Right lung (tissue), 5 donors: ENCODE measurements around the gene PAM16. TPM values are rescaled to one million over a fixed set of nuclear protein-coding genes. Genes with fewer than 3 reads are reported as not detected.

ENCODE experiments used
- DNase-seq, 2 donors: peaks; one replicate each; pipeline ENCODE4 v3.0.0-alpha.2; 2013
- polyA plus RNA-seq, 5 donors: library from polyadenylated mRNA; unstranded; fragments of 120-200 nt; gene quantifications; one replicate each; pipeline versions ENCODE4 v1.2.1 to v1.2.3, GENCODE V29; 2013; ENCODE audit warnings: inconsistent platforms in 1 of 5, low replicate concordance in 1 of 5; ENCODE audit not compliant: insufficient read length in 5 of 5, insufficient read depth in 1 of 5

Gene PAM16
- polyA plus RNA-seq, 5 donors = 15.0 to 36.9 (median 26.0) TPM

DNA sequence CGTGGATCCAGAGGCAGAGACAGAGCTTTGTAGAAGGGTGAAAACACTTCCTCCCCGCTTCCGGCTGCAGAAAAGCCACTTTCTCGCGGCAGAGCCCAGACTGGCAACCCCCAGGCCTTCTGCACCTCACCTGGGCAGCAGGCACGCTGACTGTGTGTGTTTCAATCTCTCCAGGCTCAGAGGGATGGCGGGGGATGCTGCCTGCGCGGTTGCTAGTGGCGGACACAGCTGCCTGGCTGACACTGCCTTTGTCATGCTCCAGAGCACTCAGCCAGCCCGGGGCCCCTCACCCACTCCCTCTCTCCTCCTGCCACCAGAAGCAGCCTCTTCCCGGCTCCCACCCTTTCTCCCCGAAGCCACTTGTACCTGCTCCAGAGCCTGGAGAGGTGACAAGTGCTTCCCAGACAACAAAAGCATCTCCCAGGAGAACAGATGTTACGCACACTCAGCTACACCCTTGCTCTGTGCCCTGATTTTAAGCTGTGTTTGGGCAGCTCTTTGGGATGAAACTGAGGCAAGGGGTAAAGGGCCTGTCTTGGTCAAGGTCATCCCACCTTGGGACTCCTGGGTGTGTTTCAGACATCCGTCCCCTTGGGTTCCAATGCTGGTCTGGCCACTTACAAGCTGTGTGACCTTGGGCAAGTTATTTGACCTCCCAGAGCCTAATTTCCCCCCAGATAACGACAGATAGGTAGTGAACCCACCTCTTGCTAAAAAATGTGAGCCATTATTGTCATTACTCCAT lies 44.5 kb downstream of the PAM16 start:
- no peak for DNase-seq

DNA sequence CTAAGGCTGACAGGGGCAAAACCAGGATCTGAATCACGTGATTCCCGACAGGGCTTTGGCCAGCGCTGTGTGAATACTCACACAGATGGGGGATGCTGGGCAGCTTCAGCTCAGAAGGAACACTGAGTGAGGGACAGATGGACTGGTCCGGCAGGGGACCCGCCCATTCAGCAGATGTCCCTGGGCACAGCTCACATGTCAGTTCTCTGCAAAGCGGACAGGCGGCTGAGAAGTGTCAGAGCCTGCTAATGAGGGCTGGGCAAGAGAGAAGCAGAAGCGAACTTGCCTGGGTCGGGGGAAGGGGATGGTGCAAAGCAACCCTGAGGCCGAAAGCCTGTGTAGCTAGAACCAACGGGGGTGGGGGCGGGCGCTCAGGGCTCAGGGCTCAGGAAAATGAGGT lies 47.1 kb downstream of the PAM16 start:
- no peak for DNase-seq

DNA sequence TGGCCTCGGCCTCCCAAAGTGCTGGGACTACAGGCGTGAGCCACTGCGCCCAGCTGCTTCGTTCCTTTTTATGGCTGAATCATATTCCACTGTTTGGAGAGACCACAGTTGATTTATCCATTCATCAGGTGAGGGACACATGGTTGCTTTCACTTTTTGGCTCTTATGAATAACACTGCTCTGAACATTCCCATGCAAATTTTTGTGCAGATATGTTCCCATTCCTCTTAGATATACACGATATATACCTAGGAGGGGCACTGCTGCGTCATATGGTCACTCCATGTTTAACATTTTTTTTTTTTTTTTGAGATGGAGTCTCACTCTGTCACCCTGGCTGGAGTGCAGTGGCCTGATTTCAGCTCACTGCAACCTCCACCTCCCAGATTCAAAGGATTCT lies 49.2 kb downstream of the PAM16 start:
- no peak for DNase-seq

DNA sequence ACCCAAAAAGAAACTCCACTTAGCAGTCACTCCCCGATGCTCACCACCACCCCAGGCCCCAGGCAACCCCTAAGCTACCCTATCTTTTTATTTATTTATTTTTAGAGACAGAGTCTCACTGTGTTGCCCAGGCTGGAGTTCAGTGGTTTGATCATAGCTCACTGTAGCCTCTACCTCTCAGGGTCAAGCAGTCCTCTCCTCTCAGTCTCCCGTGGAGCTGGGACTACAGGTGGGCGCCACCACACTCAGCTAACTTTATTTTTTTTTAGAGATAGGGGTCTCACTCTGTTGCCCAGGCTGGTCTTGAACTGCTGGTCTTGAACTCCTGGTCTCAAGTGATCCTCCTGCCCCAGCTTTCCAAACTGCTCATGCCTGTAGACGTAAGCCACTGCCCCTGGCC lies 49.9 kb downstream of the PAM16 start:
- DNase-seq = no peak

DNA sequence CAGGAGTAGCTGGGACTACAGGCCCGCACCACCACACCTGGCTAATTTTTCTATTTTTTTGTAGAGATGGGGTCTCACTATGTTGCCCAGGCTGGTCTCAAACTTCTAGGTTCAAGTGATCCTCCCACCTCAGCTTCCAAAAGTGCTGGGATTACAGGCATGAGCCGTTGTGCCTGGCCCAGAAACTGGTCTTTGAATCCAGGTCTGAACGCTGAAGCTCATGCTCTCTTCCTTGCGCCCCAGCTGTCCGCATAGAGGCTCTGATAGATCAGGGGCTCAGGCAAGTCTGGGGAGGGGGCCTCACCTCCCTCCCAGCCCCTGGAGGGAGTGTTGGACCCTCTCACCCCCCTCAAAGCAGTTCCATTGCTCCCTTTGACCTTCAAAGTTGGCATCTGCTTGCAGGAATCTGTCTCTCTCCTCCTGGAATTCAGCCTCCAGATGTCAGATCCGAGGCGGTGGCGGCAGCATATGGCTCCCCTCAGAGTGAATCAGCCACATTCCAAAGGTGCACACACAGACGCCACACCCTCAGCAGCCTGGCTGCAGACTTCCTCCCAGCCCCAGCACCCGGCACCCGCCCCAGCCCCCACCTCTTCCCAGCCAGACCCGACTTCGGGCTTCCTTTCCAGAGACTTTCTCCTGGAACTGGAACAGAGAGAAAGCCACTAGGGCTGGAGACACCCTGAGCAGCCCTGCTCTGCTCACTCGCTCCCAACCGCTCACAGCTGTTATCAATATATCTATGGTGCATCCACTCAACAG lies 52.2 kb downstream of the PAM16 start:
- peak in 1 of 2 donors; percentile 43 for DNase-seq

DNA sequence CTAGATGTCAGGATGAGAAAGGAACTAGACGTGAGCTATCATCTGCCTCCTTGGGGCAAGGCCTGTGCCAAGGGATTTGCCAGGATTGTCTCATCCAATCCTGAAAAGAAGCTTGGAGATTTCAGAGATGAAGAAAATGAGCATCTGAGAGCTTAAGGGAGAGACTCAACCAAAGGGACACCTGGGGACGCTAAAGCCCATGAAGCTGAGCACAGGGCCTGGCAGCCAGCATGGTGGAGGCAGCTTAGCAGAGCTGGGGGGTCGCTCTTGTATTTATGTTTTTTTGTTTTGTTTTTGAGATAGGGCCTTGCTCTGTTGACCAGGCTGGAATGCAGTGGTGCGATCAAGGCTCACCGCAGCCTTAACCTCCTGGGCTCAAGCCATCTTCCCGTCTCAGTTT lies 53.6 kb downstream of the PAM16 start:
- DNase-seq = no peak

DNA sequence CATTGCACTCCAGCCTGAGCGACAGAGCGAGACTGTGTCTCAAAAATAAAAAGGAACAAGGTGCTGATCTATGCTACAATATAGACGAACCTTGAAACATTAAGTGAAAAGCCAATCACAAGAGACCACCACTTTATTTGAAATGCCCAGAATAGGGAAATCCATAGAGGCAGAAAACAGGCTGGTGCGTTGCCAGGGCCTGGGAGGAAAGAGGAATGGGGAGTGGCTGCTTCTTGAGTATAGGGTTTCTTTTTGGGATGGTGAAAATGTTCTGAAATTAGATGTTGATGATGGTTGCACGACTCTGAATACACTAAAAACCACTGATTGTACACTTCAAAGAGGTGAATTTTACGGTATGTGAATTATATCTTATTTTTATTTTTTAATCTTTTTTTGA lies 55.5 kb downstream of the PAM16 start:
- DNase-seq = no peak

DNA sequence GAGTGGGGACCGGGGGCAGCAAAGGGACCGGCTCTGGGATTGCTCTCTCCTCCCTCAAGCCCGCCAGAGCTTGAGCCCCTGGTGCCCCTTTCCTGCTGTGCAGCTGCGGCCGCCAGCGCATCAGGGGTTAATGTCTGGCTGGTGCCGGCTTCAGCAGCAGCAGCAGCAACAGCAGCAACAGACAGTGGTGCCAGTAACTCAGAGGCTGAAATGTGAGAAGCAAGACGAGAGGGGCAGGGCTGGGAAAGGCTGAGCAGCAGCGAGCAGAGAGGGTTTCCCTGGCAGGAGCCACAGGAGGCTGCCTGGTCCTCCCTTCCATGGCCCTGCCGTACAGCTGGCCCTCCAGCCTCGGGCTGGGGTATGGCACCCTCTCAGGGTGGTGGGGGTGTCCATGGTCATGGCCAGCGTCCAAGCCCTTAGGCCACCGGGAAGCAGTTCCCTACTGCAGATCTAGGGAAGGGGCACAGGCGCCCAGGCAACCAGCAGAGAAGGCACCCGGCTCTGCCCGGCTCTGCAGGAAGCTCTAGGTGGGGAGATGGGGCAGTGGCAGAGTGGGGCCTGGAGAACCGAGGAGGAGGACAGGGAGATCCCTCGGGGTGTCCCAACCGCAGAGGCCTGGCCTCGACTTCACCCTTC lies 57.2 kb downstream of the PAM16 start:
- peak; percentile 80 to 85 for DNase-seq

DNA sequence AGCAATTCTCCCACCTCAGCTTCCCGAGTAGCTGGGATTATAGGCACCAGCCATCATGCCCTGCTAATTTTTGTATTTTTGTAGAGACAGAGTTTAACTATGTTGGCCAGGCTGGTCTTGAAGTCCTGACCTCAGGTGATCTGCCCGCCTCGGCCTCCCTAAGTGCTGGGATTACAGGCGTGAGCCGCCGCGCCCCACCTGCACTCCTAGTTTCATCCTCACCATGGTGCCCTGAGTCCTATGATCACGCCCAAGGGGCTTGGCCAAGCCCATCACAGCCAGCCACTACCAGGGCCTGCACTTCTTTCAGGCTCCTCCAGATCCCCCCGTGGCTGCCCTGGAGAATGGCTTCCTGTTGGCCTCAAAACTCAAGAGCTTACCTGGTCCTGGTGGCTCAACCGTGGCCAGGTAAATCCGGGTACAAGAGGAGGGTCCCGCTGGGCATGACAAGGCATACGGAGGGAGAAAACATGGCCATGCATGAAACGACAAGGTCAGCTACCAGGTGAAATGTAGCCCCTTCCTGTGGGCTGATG lies 57.9 kb downstream of the PAM16 start:
- DNase-seq = no peak

DNA sequence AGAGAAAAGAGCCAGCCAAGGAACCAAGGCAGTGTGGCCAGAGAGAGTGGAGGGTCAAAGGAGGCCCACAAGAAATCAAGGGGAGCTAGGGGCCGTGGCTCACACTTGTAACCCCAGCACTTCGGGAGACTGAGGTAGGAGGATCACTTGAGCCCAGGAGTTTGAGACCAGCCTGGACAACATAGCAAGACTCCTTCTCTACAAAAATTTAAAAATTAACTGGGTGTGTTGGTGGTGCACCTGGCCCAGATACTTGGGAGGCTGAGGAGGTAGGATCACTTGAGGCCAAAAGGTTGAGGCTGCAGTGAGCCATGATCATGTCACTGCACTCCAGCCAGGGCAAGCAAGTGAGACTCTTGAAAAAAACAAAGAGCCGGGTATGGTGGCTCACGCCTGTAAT lies 59.4 kb downstream of the PAM16 start:
- no peak for DNase-seq

Other genes starting within 250 kb of the PAM16 start
- gene ADCY9, start 234.9 kb downstream of the PAM16 start, polyA plus RNA-seq = 10 to 100 TPM in 4 of 5 donors, 1 to 10 TPM in 1; 8.9 to 13.8 (median 10.7) TPM
- 10 to 100 TPM in 1 of 5 donors, 1 to 10 TPM in 4; 4.4 to 25.9 (median 5.7) TPM for gene SRL, start 109.2 kb downstream of the PAM16 start, polyA plus RNA-seq
- 10 to 100 TPM; 15.4 to 26.4 (median 19.5) TPM for gene TFAP4, start 78.3 kb downstream of the PAM16 start, polyA plus RNA-seq
- gene GLIS2, start 35.3 kb downstream of the PAM16 start, polyA plus RNA-seq = 10 to 100 TPM; 13.7 to 35.3 (median 22.8) TPM
- 10 to 100 TPM; 10.3 to 24.3 (median 17.1) TPM for gene VASN, start 20.5 kb upstream of the PAM16 start, polyA plus RNA-seq
- gene CORO7, start 65.3 kb upstream of the PAM16 start, polyA plus RNA-seq = 10 to 100 TPM; 13.9 to 26.1 (median 18.5) TPM
- 10 to 100 TPM; 30.6 to 39.5 (median 36.1) TPM for gene DNAJA3, start 74.5 kb upstream of the PAM16 start, polyA plus RNA-seq
- 10 to 100 TPM; 32.9 to 51.1 (median 42.7) TPM for gene NMRAL1, start 123.3 kb upstream of the PAM16 start, polyA plus RNA-seq
- 10 to 100 TPM; 38.7 to 57.1 (median 39.5) TPM for gene HMOX2, start 125.1 kb upstream of the PAM16 start, polyA plus RNA-seq
- gene CDIP1, start 187.5 kb upstream of the PAM16 start, polyA plus RNA-seq = 10 to 100 TPM; 17.1 to 29.3 (median 19.1) TPM
- gene C16orf96, start 205.0 kb upstream of the PAM16 start, polyA plus RNA-seq = under 1 TPM; 0.27 to 0.54 (median 0.33) TPM